Activated CD8-positive, alpha-beta memory T cell treated with anti-CD3 and anti-CD28 coated beads for 4 hours (primary cell): ENCODE data around the gene RASA3.
"Not testable (repeated sequence)": the region's sequence is repeated elsewhere in the genome, so short reads cannot be mapped to it uniquely, and the experiment has no call there.

Experiments
- DNase-seq, 2 donors: peaks; one replicate each; pipeline ENCODE4 v3.0.0-alpha.2; 2020; ENCODE audit warnings: low read depth in 2 of 2

The RASA3 gene

DNA sequence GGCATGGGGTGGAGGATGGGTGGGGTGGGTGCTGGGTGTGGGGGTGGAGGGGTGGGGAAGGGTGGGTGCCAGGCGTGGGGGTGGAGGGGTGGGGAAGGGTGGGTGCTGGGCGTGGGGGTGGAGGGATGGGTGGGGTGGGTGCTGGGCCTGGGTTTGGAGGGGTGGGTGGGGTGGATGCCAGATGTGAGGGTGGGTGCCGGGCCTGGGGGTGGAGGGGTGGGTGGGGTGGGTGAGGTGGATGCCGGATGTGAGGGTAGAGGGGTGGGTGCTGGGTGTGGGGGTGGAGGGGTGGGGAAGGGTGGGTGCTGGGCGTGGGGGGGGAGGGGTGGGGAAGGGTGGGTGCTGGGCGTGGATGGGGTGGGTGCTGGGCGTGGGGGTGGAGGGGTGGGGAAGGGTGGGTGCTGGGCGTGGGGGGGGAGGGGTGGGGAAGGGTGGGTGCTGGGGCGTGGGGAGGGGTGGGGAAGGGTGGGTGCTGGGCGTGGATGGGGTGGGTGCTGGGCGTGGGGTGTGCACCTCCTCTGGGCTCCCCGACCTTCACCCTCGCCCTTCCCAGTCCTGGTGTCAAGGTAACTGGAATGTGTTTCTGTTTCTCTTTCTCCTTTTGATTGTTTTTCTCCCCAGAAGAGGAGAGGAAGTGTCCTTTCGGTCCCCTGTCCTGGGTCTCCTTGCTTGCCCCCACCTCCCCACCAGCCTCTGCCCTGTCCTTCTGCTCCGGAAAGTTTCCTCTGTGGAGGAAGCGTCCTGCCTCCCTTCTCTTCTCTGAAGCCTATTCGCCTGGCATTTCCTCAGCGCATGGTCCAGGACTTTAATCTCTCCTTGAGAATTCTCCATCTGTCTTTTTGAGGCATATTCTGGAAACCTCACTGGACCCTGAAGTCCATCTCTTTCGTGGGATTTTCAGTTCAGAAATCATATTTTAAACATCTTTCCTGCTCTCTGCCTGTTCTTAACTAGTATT, 23.8 kb upstream of the RASA3 start:
- DNase-seq: no peak

DNA sequence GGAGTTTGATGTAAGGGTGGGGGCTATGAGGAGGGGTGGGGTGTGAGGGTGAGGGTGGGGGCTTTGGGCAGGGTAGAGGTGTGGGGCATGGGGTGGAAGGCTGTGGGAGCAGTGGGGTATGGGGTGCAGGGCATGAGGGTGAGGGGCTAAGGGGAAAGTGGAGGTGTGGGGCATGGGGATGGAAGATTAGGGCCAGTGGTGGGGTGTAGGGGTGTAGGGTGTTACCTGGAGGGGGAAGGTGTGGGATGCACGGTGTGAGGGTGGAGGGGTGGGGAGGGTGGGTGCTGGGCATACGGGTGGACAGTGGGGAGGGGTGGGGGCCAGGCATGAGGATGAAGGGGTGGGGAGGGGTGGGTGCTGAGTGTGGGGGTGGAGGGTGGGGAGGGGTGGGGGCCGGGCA, 22.9 kb upstream of the RASA3 start:
- no peak for DNase-seq

DNA sequence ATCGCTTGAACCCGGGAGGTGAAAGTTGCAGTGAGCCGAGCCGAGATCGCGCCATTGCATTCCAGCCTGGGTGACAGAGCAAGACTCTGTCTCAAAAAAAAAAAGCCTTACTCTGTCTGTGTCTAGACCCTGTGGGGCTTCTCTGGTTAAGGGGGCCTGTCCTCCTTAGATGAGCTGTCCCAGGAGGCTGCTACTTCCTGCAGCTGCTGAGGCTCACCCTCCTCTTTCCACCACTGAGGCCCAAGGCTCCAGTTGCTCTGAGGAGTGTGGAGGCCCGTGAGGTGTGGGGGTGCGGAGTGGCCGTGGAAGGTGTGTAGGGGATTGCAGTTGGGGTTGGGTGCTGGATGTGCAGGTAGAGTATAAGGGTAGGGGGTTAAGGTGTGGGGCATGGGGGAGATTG, 22.1 kb upstream of the RASA3 start:
- DNase-seq: no peak

DNA sequence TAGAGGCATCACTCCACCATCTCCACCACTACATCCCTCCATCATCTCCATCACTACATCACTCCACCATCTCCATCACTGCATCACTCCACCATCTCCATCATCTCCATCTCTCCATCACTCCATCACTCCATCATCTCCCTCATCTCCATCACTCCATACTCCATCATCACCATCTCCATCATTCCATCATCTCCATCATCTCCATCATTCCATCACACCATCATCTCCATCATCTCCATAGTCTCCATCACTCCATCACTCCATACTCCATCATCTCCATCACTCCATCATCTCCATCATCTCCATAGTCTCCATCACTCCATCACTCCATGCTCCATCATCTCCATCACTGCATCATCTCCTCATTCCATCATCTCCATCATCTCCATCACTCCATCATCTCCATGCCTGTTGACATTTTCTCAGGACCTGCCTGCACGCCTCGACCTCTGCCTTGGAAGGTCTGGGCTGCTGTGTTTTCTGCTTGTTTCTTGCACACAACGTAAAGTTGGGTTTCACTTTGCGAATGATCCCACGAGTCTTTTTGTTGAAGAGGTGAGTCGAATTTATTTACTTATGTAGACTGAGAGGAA, 21.2 kb upstream of the RASA3 start:
- no peak for DNase-seq

DNA sequence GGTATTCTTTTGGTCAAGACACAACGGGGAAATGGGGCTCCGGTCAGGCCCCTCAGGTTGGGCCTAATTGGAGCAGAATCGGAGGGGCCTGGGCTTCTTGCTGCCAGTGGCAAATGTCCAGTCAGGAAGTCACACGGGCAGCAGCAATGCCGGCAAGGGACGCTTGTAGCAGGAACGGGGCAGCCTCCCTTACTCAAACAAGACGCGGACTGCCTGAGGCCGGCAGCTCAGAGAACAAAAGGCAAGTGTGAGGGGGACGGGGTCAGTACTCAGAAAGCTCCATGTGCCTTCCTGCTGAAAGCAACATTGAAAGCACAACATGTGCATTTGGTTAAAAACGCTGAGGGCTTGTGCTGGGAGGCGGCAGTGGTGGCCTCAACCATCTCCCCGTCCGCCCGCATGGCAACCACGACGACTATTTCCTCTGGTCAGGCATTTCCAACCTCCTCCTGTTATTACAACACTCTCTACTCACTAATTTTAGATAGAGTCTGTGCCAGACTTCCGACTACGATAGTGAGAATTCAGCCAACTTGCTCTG, 20.5 kb upstream of the RASA3 start:
- DNase-seq: no peak

- DNase-seq: no peak
Observed at GRCh38 chr13:114152285-114152645, 19.8 kb upstream of the RASA3 start.

GRCh38 chr13:114151565-114152284, 19.3 kb upstream of the RASA3 start:
- no peak for DNase-seq

- DNase-seq: no peak
Observed at GRCh38 chr13:114151031-114151430, 18.6 kb upstream of the RASA3 start.

- DNase-seq: no peak
Observed at GRCh38 chr13:114149774-114150740, 17.6 kb upstream of the RASA3 start.

GRCh38 chr13:114148886-114149285, 16.5 kb upstream of the RASA3 start:
- DNase-seq: not testable (repeated sequence)

DNA sequence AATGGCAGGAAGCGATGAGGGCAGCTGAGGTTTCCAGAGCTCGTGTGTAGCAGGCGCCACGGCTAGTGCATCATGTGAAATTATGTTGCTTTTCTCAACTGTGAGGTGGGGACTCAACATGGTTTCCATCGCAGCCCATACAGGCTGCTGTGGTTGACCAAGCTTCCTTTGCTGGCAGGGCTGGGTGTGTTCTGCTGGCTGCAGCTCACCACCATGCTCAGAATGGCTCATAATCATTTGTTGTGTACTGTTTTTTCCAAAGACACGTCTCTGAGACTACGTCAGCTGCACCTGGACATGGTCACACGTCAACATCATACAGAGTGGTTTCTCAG, 16.1 kb upstream of the RASA3 start:
- peak; percentile 66 to 79 for DNase-seq

GRCh38 chr13:114147803-114148520, 15.5 kb upstream of the RASA3 start:
- DNase-seq: no peak

GRCh38 chr13:114146629-114147028, 14.2 kb upstream of the RASA3 start:
- no peak for DNase-seq

GRCh38 chr13:114146173-114146572, 13.8 kb upstream of the RASA3 start:
- DNase-seq: no peak

GRCh38 chr13:114145722-114146121, 13.3 kb upstream of the RASA3 start:
- DNase-seq: no peak

DNA sequence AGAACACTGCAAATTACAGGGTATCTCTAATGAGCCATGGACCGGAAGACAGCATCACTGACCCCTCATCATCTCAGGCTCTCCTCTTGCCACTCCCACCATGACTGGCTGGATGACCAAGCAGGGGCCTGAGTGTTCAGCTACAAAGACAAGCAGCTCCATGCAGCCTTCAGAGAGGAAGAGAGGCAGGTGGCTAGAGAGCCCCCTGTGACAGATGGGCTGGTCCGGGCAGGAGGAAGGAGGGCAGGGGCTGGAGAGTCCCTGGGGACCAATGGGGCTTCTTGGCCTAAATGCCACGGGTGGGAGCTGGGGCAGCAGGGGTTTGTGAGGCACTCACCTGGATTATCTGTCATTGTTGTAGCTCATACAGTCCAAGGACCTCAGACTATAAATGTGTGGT, 12.8 kb upstream of the RASA3 start:
- DNase-seq: no peak

GRCh38 chr13:114144606-114145244, 12.3 kb upstream of the RASA3 start:
- no peak for DNase-seq

DNA sequence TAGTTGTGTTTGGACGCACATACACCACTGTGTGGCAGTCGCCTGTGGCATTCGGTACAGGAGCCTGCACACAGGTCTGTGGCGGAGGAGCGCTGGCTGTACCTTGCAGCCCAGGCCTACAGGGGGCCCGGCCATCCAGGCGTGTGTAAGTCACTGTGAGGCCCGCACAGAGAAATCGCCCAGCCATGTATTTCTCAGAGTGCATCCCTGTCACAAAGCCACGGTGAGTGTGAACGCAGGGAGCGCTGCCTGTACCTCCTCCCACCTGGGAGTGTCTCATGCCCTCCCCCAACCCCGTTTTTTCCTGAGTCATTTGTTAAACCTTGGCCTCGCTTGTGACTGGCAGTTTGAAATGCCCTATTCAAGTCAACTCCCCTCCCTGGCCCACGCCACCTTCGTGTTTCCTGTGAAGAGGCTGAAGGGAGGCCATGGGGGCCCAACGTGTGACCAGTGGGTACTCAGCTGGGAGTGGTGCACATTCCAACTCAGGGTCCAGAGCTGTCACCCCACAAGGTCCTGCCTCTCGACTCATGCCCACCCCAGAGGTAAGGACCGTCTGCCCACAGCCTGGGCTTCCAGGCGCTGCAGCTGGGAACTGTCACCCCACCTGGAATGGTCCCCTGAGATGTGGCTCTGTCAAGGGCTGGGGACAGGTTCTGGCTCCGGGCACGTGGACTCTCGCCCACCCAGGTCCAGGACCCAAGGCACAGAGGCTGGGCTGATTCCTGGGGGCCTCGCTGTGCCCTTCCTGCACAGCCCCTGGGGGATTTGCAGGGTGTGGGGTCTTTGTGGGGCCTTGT, 11.6 kb upstream of the RASA3 start:
- no peak for DNase-seq
